GM23338 (cell line): ENCODE data around the gene SMG9. TPM values are rescaled to one million over a fixed set of nuclear protein-coding genes. Genes with fewer than 3 reads are reported as not detected.

Experiments
- ATAC-seq: fragments of 200-7000 bp; cut with Tn5 transposase; 3 replicates; pipeline ENCODE4 v1.9.1; 2020
- DNase-seq: peaks from one replicate; pipeline ENCODE4 v3.0.0-alpha.2; 2015; ENCODE audit warnings: low spot score
- H2AFZ ChIP-seq: fragments of 200-600 bp; sonication (generic); 2 replicates; pipeline ENCODE4 v1.8.0; 2016; ENCODE audit warnings: antibody characterized with exemption, mild to moderate bottlenecking, moderate library complexity
- H3F3A ChIP-seq: fragments of 200-600 bp; sonication (generic); replicated peaks from 2 replicates; pipeline ENCODE4 v1.8.0; 2017; ENCODE audit warnings: antibody characterized with exemption, mixed run types, low read depth
- H3K27ac ChIP-seq: fragments of 200-600 bp; sonication (generic); 2 replicates; pipeline ENCODE4 v1.6.1; 2016; ENCODE audit warnings: low read depth
- H3K27me3 ChIP-seq: fragments of 200-600 bp; sonication (generic); 2 replicates; pipeline ENCODE4 v1.8.0; 2016; ENCODE audit warnings: mild to moderate bottlenecking, mixed run types, moderate library complexity; ENCODE audit not compliant: insufficient read depth
- H3K36me3 ChIP-seq: fragments of 200-600 bp; sonication (generic); 2 replicates; pipeline ENCODE4 v1.8.0; 2016; ENCODE audit warnings: mild to moderate bottlenecking; ENCODE audit not compliant: insufficient read depth
- H3K4me1 ChIP-seq: fragments of 200-600 bp; sonication (generic); 2 replicates; pipeline ENCODE4 v1.8.0; 2016; ENCODE audit warnings: mild to moderate bottlenecking, moderate library complexity; ENCODE audit not compliant: insufficient read depth
- H3K4me2 ChIP-seq: fragments of 200-600 bp; sonication (generic); 2 replicates; pipeline ENCODE4 v1.7.1; 2017; ENCODE audit warnings: mixed run types
- H3K4me3 ChIP-seq: fragments of 200-600 bp; sonication (generic); 2 replicates; pipeline ENCODE4 v1.6.1; 2016; ENCODE audit warnings: mixed run types
- H3K79me2 ChIP-seq: fragments of 200-600 bp; sonication (generic); replicated peaks from 2 replicates; pipeline ENCODE4 v1.8.0; 2017; ENCODE audit warnings: mild to moderate bottlenecking; ENCODE audit not compliant: insufficient read depth
- H3K9me2 ChIP-seq: fragments of 200-600 bp; sonication (generic); 2 replicates; pipeline ENCODE4 v1.8.0; 2017; ENCODE audit not compliant: insufficient read depth
- H4K20me1 ChIP-seq: fragments of 200-600 bp; sonication (generic); replicated peaks from 2 replicates; pipeline ENCODE4 v1.8.0; 2017; ENCODE audit warnings: mild to moderate bottlenecking; ENCODE audit not compliant: insufficient read depth
- H3K27ac Mint-ChIP-seq: 2 replicates; pipeline ENCODE4 v1.8.0; 2020; ENCODE audit warnings: inconsistent platforms, mild to moderate bottlenecking, moderate library complexity, mixed read lengths
- H3K27me3 Mint-ChIP-seq: 3 replicates; pipeline ENCODE4 v1.8.0; 2022; ENCODE audit warnings: low read depth, mild to moderate bottlenecking, moderate library complexity, mixed read lengths, inconsistent platforms; ENCODE audit not compliant: insufficient read depth, poor library complexity
- H3K36me3 Mint-ChIP-seq: 3 replicates; pipeline ENCODE4 v1.8.0; 2021; ENCODE audit warnings: low read depth, mild to moderate bottlenecking, inconsistent platforms, moderate library complexity, mixed read lengths
- H3K4me1 Mint-ChIP-seq: 3 replicates; pipeline ENCODE4 v1.8.0; 2020; ENCODE audit warnings: mild to moderate bottlenecking, inconsistent platforms, mixed read lengths
- H3K4me3 Mint-ChIP-seq: 3 replicates; pipeline ENCODE4 v1.8.0; 2021; ENCODE audit warnings: moderate library complexity, mild to moderate bottlenecking, inconsistent platforms, mixed read lengths
- H3K9me3 Mint-ChIP-seq: 3 replicates; pipeline ENCODE4 v1.8.0; 2020; ENCODE audit warnings: moderate library complexity, mild to moderate bottlenecking, inconsistent platforms, mixed read lengths
- CREB1 ChIP-seq: fragments of 250-450 bp; sonication (Bioruptor Pico); IDR thresholded peaks from 2 replicates; pipeline ENCODE4 v1.5.0; 2020; ENCODE audit warnings: low read depth, mild to moderate bottlenecking, moderate library complexity
- CTCF ChIP-seq, 2 experiments: fragments of 200-600 bp in 1 of 2; sonication (generic) in 1 of 2; conservative IDR thresholded peaks; 2 replicates each; pipeline versions ENCODE4 v1.5.1 to v1.6.1; 2016 to 2017; ENCODE audit warnings: antibody characterized with exemption in 2 of 2, low read depth in 2 of 2, mild to moderate bottlenecking in 2 of 2, moderate library complexity in 1 of 2
- ETS1 ChIP-seq: IDR thresholded peaks from 2 replicates; pipeline ENCODE4 v1.6.1; 2016; ENCODE audit warnings: antibody characterized with exemption
- EZH2 ChIP-seq: fragments of 200-600 bp; sonication (generic); IDR thresholded peaks from one replicate; pipeline ENCODE4 v1.8.0; 2017; ENCODE audit warnings: antibody characterized with exemption, mild to moderate bottlenecking, low read depth; ENCODE audit not compliant: unreplicated experiment
- EZH2phosphoT487 ChIP-seq: fragments of 200-600 bp; sonication (generic); IDR thresholded peaks from one replicate; pipeline ENCODE4 v1.8.1; 2018; ENCODE audit warnings: antibody characterized with exemption; ENCODE audit not compliant: unreplicated experiment
- JUNB ChIP-seq: IDR thresholded peaks from one replicate; pipeline ENCODE4 v1.6.1; 2016; ENCODE audit warnings: antibody characterized with exemption; ENCODE audit not compliant: unreplicated experiment
- NANOG ChIP-seq: IDR thresholded peaks from 2 replicates; pipeline ENCODE4 v1.6.1; 2016; ENCODE audit warnings: antibody characterized with exemption, borderline replicate concordance
- POLR2AphosphoS5 ChIP-seq: IDR thresholded peaks from 2 replicates; pipeline ENCODE4 v1.6.1; 2016; ENCODE audit warnings: antibody characterized with exemption, low read depth
- REST ChIP-seq: IDR thresholded peaks from one replicate; pipeline ENCODE4 v1.6.1; 2018; ENCODE audit warnings: antibody characterized with exemption; ENCODE audit not compliant: unreplicated experiment
- STAT1 ChIP-seq: IDR thresholded peaks from one replicate; pipeline ENCODE4 v1.6.1; 2016; ENCODE audit warnings: antibody characterized with exemption; ENCODE audit not compliant: unreplicated experiment
- ZNF114 ChIP-seq: fragments of 250-450 bp; sonication (Bioruptor Pico); IDR thresholded peaks from 2 replicates; pipeline ENCODE4 v1.5.0; 2020; ENCODE audit warnings: mild to moderate bottlenecking, moderate library complexity
- ZNF331 ChIP-seq: fragments of 250-450 bp; sonication (Bioruptor Pico); IDR thresholded peaks from 2 replicates; pipeline ENCODE4 v1.5.0; 2020; ENCODE audit warnings: low read depth, mild to moderate bottlenecking, moderate library complexity
- polyA plus RNA-seq: library from polyadenylated mRNA; unstranded; fragments of >200 nt; fragmentation: Nextera tagmentation; extraction: Ambion mirVana; gene quantifications from 2 replicates; pipeline ENCODE4 v1.2.1, GENCODE V29; 2016
- total RNA-seq: library from RNA; depleted of rRNA; stranded (reverse); fragments of >200 nt; shearing (Covaris generic); gene quantifications from 2 replicates; pipeline ENCODE4 v1.2.3, GENCODE V29; 2014

Gene SMG9
- total and polyA plus RNA-seq, 2 experiments from 2014 or later: 13.2 to 14.0 TPM

DNA sequence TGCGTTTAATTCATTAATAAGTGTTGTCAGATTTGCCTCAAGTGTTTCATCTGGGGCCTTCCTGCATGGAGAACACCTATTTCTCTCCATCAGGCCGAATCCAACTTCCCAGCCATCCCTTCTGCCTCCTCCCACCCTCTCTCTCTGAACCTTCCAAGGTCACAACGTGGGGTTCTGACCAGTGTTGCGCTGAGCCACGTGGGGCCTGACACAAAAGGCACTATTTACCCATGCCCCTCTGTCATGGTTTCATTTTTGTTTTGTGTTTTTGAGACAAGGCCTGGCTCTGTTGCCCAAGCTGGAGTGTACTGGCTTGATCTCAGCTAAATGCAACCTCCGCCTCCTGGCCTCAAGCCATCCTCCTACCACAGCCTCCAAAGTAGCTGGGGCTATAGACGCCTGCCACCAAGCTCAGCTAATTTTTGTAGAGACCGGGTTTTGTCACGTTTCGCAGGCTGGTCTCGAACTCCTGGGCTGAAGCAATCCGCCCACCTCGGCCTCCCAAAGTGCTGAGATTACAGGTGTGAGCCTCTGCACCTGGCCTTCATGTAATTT lies 47.5 kb downstream of the SMG9 start (continued):
- TF ChIP-seq REST (no peak), CREB1 (CRISPR knock-in tag) (no peak), ZNF114 (no peak), JUNB (no peak), POLR2AphosphoS5 (no peak)

DNA sequence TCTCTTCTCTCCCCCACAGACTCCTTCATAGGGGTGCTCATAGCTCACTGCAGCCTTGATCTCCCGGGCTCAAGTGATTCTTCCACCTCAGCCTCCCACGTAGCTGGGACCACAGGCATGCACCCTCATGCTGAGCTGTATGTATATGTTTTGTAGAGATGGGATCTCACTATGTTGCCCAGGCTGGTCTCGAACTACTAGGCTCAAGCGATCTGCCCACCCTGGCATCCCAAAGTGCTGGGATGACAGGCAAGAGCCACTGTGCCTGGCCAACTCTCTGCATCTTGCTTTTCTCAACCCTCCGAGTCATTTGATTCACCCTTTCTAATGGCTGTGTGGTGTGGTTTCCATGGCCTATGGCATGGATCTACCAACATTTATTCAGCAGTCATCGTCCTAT lies 49.0 kb downstream of the SMG9 start:
- no peak overlapping the region for H3K27ac ChIP-seq
- no peaks in the 10 kb centered on the region for H4K20me1 ChIP-seq
- H3K9me2 ChIP-seq: no peaks in the 10 kb centered on the region
- no peak overlapping the region for H3K4me2 ChIP-seq
- peaks cover 3% of the 10 kb centered on the region; the same call in 2 of the 3 replicates for H3K36me3 Mint-ChIP-seq
- H2AFZ ChIP-seq: no peak overlapping the region
- no peak overlapping the region for H3K27ac Mint-ChIP-seq
- H3K4me1 ChIP-seq: no peaks in the 10 kb centered on the region
- peaks cover 9% of the 10 kb centered on the region for H3K27me3 Mint-ChIP-seq
- no peaks in the 10 kb centered on the region for H3K27me3 ChIP-seq
- ATAC-seq (no peak), DNase-seq (no peak)
- H3K4me3 ChIP-seq: no peak overlapping the region
- peaks cover 12% of the 10 kb centered on the region for H3K9me3 Mint-ChIP-seq
- no peaks in the 10 kb centered on the region for H3K36me3 ChIP-seq
- no peak overlapping the region for H3K4me3 Mint-ChIP-seq
- no peaks in the 10 kb centered on the region; the same call in 2 of the 3 replicates for H3K4me1 Mint-ChIP-seq
- no peaks in the 10 kb centered on the region for H3F3A ChIP-seq
- H3K79me2 ChIP-seq: no peaks in the 10 kb centered on the region
- TF ChIP-seq JUNB (no peak), ZNF331 (CRISPR knock-in tag) (no peak), CREB1 (CRISPR knock-in tag) (no peak), CTCF (conservative IDR thresholded peaks at IDR 0.05; ENCODE audit: low read depth in 2 of 2) (no peak), STAT1 (no peak), POLR2AphosphoS5 (no peak), NANOG (no peak), EZH2phosphoT487 (no peak), EZH2 (no peak), ETS1 (no peak), ZNF114 (no peak), REST (no peak)
